ENCODE measurements around the gene TMEM256. TPM values are rescaled to one million over a fixed set of nuclear protein-coding genes. Genes with fewer than 3 reads are reported as not detected.

Gene TMEM256
- total RNA-seq, 1 experiment from 2014 or later, result 52.0 TPM

GRCh38 chr17:7354262-7354843, 49.5 kb downstream of the TMEM256 start:
- no peaks in the 10 kb centered on the region for H3K9me3 ChIP-seq
- H3K36me3 ChIP-seq, result no peaks in the 10 kb centered on the region
- H3K27me3 ChIP-seq, result no peaks in the 10 kb centered on the region
- no peak for DNase-seq
- no peak overlapping the region for H3K4me3 ChIP-seq

Other genes with a start within 250 kb of the TMEM256 start
- 0.13 TPM in 1 of 2 replicates, not detected in the other for gene ASGR1, start 224.7 kb downstream of the TMEM256 start, total RNA-seq (2014; rRNA removed; shearing (Covaris generic); ENCODE audit: low replicate concordance)
- gene DLG4, start 184.3 kb downstream of the TMEM256 start, total RNA-seq (2014; rRNA removed; shearing (Covaris generic); ENCODE audit: low replicate concordance), result 7.5 and 15.3 TPM in 2 replicates
- gene ACADVL, start 184.2 kb downstream of the TMEM256 start, total RNA-seq (2014; rRNA removed; shearing (Covaris generic); ENCODE audit: low replicate concordance), result 240 and 427 TPM in 2 replicates
- 11.5 and 26.2 TPM in 2 replicates for gene DVL2, start 169.6 kb downstream of the TMEM256 start, total RNA-seq (2014; rRNA removed; shearing (Covaris generic); ENCODE audit: low replicate concordance)
- gene PHF23, start 164.6 kb downstream of the TMEM256 start, total RNA-seq (2014; rRNA removed; shearing (Covaris generic); ENCODE audit: low replicate concordance), result 34.4 and 62.7 TPM in 2 replicates
- gene GABARAP, start 161.6 kb downstream of the TMEM256 start, total RNA-seq (2014; rRNA removed; shearing (Covaris generic); ENCODE audit: low replicate concordance), result 36.7 and 148 TPM in 2 replicates
- gene CTDNEP1, start 152.4 kb downstream of the TMEM256 start, total RNA-seq (2014; rRNA removed; shearing (Covaris generic); ENCODE audit: low replicate concordance), result 7.8 and 24.7 TPM in 2 replicates
- 24.1 and 36.4 TPM in 2 replicates for gene ELP5, start 151.9 kb downstream of the TMEM256 start, total RNA-seq (2014; rRNA removed; shearing (Covaris generic); ENCODE audit: low replicate concordance)
- not detected in 2 replicates for gene CLDN7, start 141.6 kb downstream of the TMEM256 start, total RNA-seq (2014; rRNA removed; shearing (Covaris generic); ENCODE audit: low replicate concordance)
- gene SLC2A4, start 122.4 kb downstream of the TMEM256 start, total RNA-seq (2014; rRNA removed; shearing (Covaris generic); ENCODE audit: low replicate concordance), result not detected in 2 replicates
- 6.2 and 6.5 TPM in 2 replicates for gene YBX2, start 109.5 kb downstream of the TMEM256 start, total RNA-seq (2014; rRNA removed; shearing (Covaris generic); ENCODE audit: low replicate concordance)
- gene EIF5A, start 96.5 kb downstream of the TMEM256 start, total RNA-seq (2014; rRNA removed; shearing (Covaris generic); ENCODE audit: low replicate concordance), result 1,208 and 1,396 TPM in 2 replicates
- 37.3 and 55.3 TPM in 2 replicates for gene GPS2, start 88.7 kb downstream of the TMEM256 start, total RNA-seq (2014; rRNA removed; shearing (Covaris generic); ENCODE audit: low replicate concordance)
- gene NEURL4, start 74.8 kb downstream of the TMEM256 start, total RNA-seq (2014; rRNA removed; shearing (Covaris generic); ENCODE audit: low replicate concordance), result 8.5 and 11.7 TPM in 2 replicates
- 0.20 TPM in 1 of 2 replicates, not detected in the other for gene ACAP1, start 67.6 kb downstream of the TMEM256 start, total RNA-seq (2014; rRNA removed; shearing (Covaris generic); ENCODE audit: low replicate concordance)
- gene KCTD11, start 51.9 kb downstream of the TMEM256 start, total RNA-seq (2014; rRNA removed; shearing (Covaris generic); ENCODE audit: low replicate concordance), result 5.0 and 6.5 TPM in 2 replicates
- not detected in 2 replicates for gene TMEM95, start 48.9 kb downstream of the TMEM256 start, total RNA-seq (2014; rRNA removed; shearing (Covaris generic); ENCODE audit: low replicate concordance)
- not detected in 2 replicates for gene TNK1, start 23.0 kb downstream of the TMEM256 start, total RNA-seq (2014; rRNA removed; shearing (Covaris generic); ENCODE audit: low replicate concordance)
- 2.8 and 7.3 TPM in 2 replicates for gene PLSCR3, start 9.6 kb downstream of the TMEM256 start, total RNA-seq (2014; rRNA removed; shearing (Covaris generic); ENCODE audit: low replicate concordance)
- gene NLGN2, start 3.7 kb upstream of the TMEM256 start, total RNA-seq (2014; rRNA removed; shearing (Covaris generic); ENCODE audit: low replicate concordance), result 0.54 and 1.0 TPM in 2 replicates
- not detected in 2 replicates for gene SPEM1, start 16.2 kb upstream of the TMEM256 start, total RNA-seq (2014; rRNA removed; shearing (Covaris generic); ENCODE audit: low replicate concordance)
- not detected in 2 replicates for gene SPEM2, start 21.5 kb upstream of the TMEM256 start, total RNA-seq (2014; rRNA removed; shearing (Covaris generic); ENCODE audit: low replicate concordance)
- gene SPEM3, start 24.8 kb upstream of the TMEM256 start, total RNA-seq (2014; rRNA removed; shearing (Covaris generic); ENCODE audit: low replicate concordance), result not detected in 2 replicates
- 0.33 and 0.76 TPM in 2 replicates for gene TMEM102, start 31.3 kb upstream of the TMEM256 start, total RNA-seq (2014; rRNA removed; shearing (Covaris generic); ENCODE audit: low replicate concordance)
- not detected in 2 replicates for gene FGF11, start 35.4 kb upstream of the TMEM256 start, total RNA-seq (2014; rRNA removed; shearing (Covaris generic); ENCODE audit: low replicate concordance)
- gene CHRNB1, start 41.0 kb upstream of the TMEM256 start, total RNA-seq (2014; rRNA removed; shearing (Covaris generic); ENCODE audit: low replicate concordance), result 0.20 and 6.2 TPM in 2 replicates
- 5.3 and 6.0 TPM in 2 replicates for gene ZBTB4, start 75.5 kb upstream of the TMEM256 start, total RNA-seq (2014; rRNA removed; shearing (Covaris generic); ENCODE audit: low replicate concordance)
- not detected in 2 replicates for gene SLC35G6, start 77.3 kb upstream of the TMEM256 start, total RNA-seq (2014; rRNA removed; shearing (Covaris generic); ENCODE audit: low replicate concordance)
- 11.5 and 16.2 TPM in 2 replicates for gene POLR2A, start 80.3 kb upstream of the TMEM256 start, total RNA-seq (2014; rRNA removed; shearing (Covaris generic); ENCODE audit: low replicate concordance)
- 0.33 TPM in 1 of 2 replicates, not detected in the other for gene TNFSF12, start 145.0 kb upstream of the TMEM256 start, total RNA-seq (2014; rRNA removed; shearing (Covaris generic); ENCODE audit: low replicate concordance)
- gene TNFSF13, start 154.7 kb upstream of the TMEM256 start, total RNA-seq (2014; rRNA removed; shearing (Covaris generic); ENCODE audit: low replicate concordance), result 1.7 TPM in 1 of 2 replicates, not detected in the other
- gene SENP3, start 157.8 kb upstream of the TMEM256 start, total RNA-seq (2014; rRNA removed; shearing (Covaris generic); ENCODE audit: low replicate concordance), result 85.6 and 106 TPM in 2 replicates
- gene CD68, start 175.5 kb upstream of the TMEM256 start, total RNA-seq (2014; rRNA removed; shearing (Covaris generic); ENCODE audit: low replicate concordance), result 12.6 and 17.3 TPM in 2 replicates
- gene MPDU1, start 179.8 kb upstream of the TMEM256 start, total RNA-seq (2014; rRNA removed; shearing (Covaris generic); ENCODE audit: low replicate concordance), result 96.0 and 121 TPM in 2 replicates
- 0.23 TPM in 1 of 2 replicates, not detected in the other for gene SOX15, start 186.0 kb upstream of the TMEM256 start, total RNA-seq (2014; rRNA removed; shearing (Covaris generic); ENCODE audit: low replicate concordance)
- 26.8 and 49.5 TPM in 2 replicates for gene FXR2, start 210.8 kb upstream of the TMEM256 start, total RNA-seq (2014; rRNA removed; shearing (Covaris generic); ENCODE audit: low replicate concordance)
- gene SAT2, start 223.7 kb upstream of the TMEM256 start, total RNA-seq (2014; rRNA removed; shearing (Covaris generic); ENCODE audit: low replicate concordance), result 16.0 and 20.1 TPM in 2 replicates
- not detected in 2 replicates for gene SHBG, start 226.0 kb upstream of the TMEM256 start, total RNA-seq (2014; rRNA removed; shearing (Covaris generic); ENCODE audit: low replicate concordance)
- gene ATP1B2, start 246.8 kb upstream of the TMEM256 start, total RNA-seq (2014; rRNA removed; shearing (Covaris generic); ENCODE audit: low replicate concordance), result not detected in 2 replicates

All from MG63 (cell line).